ENCODE results near the gene DNAJB11.

Gene DNAJB11

DNA sequence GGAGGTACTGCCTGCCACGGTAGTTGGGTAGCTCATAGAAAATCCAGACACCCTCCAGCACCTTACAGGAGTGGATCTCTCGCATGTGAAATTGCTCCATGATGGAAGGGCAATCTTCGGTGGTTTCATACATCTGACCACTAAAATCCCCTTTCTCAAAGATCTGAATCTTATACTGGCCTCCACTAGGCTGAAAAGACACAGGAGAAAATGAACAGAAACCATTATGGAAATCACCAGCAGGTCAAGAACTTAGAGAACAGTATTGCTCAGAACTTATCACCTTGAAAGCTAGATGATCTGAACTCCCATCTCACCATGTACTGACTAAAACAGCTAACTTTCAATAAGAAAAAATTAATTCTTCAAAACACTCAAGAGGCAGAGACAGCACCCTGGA is 31.7 kb upstream of the DNAJB11 start:
- DNase-seq (ENCODE audit: low read depth): no peak
- TF ChIP-seq, protein P1, sequence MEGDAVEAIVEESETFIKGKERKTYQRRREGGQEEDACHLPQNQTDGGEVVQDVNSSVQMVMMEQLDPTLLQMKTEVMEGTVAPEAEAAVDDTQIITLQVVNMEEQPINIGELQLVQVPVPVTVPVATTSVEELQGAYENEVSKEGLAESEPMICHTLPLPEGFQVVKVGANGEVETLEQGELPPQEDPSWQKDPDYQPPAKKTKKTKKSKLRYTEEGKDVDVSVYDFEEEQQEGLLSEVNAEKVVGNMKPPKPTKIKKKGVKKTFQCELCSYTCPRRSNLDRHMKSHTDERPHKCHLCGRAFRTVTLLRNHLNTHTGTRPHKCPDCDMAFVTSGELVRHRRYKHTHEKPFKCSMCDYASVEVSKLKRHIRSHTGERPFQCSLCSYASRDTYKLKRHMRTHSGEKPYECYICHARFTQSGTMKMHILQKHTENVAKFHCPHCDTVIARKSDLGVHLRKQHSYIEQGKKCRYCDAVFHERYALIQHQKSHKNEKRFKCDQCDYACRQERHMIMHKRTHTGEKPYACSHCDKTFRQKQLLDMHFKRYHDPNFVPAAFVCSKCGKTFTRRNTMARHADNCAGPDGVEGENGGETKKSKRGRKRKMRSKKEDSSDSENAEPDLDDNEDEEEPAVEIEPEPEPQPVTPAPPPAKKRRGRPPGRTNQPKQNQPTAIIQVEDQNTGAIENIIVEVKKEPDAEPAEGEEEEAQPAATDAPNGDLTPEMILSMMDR (conservative IDR thresholded peaks at IDR 0.05; ENCODE audit: low read depth, low read length): no peak
- H3K4me3 ChIP-seq (ENCODE audit: low read length): no peak overlapping the region

DNA sequence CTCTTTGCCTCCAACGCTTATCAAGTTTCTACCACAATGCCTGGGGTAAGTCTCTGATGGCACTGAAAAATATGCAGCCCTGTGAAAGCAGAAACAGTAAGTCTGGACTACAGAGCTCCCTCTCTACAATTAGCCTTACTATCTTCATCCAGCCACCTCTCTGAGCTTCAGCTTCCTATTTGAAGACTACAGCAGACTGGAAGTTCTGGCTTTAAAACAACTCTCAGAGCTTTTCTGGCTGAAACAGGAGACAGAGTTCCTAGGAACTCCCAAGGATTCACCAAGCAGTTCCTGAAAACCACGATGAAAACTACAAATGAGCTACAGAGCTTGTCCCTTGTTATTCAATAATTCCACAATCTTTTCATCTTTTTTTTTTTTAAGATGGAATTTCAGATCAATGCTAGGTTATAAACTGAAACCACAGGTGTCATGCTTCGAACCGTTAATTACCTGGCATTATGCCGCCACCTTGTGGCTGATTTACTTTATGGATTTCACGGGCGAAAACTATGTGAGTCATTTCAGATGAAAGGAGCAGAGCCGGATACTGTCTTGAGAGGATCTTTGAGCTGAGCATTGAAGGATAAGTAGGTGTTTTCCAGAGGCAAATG is 30.2 kb upstream of the DNAJB11 start:
- TF ChIP-seq, protein P1 (conservative IDR thresholded peaks at IDR 0.05; ENCODE audit: low read depth, low read length): peak; percentile 64
- peak; percentile 37 for DNase-seq (ENCODE audit: low read depth)
- H3K4me3 ChIP-seq (ENCODE audit: low read length): no peak overlapping the region

DNA sequence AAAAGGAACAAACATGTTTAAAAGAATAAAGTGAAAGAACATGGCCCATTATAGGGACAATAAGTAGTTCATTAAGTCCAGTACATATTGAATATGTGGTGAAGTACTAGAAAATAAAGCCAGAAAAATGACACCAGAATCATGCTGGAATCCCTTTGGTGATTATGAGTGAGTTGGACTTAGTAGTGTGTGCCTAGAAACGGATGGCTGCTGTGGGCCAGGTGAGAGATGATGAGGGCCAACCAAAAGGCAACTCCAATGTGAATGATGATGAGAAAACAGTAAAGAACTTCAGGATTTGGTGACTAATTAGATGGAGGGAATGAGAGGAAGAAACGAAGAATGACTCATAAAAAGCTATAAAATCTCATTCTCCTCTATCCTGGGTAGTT is 29.7 kb upstream of the DNAJB11 start:
- H3K4me3 ChIP-seq (ENCODE audit: low read length): no peak overlapping the region
- no peak for DNase-seq (ENCODE audit: low read depth)
- TF ChIP-seq, protein P1 (conservative IDR thresholded peaks at IDR 0.05; ENCODE audit: low read depth, low read length): no peak

DNA sequence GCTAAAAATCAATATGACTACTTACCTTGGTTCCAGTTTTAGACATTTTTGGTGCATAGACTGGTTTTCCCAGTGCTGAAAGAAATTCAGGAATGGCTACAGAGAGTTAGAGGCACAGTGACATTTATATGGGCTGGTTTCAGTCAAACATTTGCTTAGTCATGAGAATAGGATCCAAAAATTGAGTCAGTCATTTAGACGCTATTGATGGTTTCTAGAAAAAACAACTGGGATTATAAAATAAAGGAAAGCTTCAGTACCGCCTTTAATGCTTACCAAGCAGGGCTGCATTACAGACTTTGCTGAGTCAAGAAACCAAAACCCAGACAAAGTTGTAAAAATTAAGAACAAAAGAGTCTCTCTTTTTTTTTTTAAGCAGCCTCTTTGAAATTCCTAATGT is 26.2 kb upstream of the DNAJB11 start, which contains the start of gene CRYGS:
Gene CRYGS, minus strand, starts transcription at position 100 of the 400 bp plus-strand sequence. Its CDS starts 54 bp downstream, at position 46.
- H3K4me3 ChIP-seq (ENCODE audit: low read length): no peak within 1 kb of the TSS
- no peak for DNase-seq (ENCODE audit: low read depth)
- TF ChIP-seq, protein P1 (conservative IDR thresholded peaks at IDR 0.05; ENCODE audit: low read depth, low read length): no peak

DNA sequence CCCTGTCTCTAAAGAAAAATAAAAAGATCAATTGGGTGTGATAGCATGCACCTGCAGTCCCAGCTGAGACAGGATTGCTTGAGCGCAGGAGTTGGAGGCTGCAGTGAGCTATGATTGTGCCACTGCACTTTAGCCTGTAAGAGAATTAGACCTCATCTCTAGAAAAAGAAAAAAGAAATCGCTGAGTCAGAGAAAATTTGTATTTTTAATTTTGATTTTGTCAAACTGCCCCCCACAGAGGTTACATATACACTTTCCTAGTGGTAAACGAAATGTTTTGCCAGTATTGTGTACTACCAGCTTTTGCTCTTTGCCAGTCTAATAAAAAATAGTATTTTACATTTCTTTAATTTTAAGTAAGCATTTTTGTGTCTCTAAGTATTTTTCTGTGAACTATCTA is 21.0 kb upstream of the DNAJB11 start:
- H3K4me3 ChIP-seq (ENCODE audit: low read length): no peak overlapping the region
- TF ChIP-seq, protein P1 (conservative IDR thresholded peaks at IDR 0.05; ENCODE audit: low read depth, low read length): no peak
- no peak for DNase-seq (ENCODE audit: low read depth)

DNA sequence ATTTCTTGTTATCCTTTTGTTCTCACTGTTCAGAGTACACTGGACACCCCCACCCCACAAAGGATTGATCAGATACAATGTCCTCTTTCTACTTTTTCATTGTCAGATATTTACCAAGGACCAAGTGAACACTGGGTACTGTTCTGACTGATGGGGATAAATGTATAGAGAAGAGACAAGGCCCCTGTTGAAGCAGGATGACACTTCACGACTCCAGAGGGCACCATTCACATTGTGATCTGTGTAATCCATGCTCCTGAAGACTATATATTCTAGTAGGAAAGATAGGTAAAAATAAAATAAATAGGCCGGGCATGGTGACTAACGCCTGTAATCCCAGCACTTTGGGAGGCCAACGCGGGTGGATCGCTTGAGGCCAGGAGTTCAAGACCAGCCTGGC is 19.1 kb upstream of the DNAJB11 start:
- no peak overlapping the region for H3K4me3 ChIP-seq (ENCODE audit: low read length)
- no peak for DNase-seq (ENCODE audit: low read depth)
- TF ChIP-seq, protein P1 (conservative IDR thresholded peaks at IDR 0.05; ENCODE audit: low read depth, low read length): no peak

DNA sequence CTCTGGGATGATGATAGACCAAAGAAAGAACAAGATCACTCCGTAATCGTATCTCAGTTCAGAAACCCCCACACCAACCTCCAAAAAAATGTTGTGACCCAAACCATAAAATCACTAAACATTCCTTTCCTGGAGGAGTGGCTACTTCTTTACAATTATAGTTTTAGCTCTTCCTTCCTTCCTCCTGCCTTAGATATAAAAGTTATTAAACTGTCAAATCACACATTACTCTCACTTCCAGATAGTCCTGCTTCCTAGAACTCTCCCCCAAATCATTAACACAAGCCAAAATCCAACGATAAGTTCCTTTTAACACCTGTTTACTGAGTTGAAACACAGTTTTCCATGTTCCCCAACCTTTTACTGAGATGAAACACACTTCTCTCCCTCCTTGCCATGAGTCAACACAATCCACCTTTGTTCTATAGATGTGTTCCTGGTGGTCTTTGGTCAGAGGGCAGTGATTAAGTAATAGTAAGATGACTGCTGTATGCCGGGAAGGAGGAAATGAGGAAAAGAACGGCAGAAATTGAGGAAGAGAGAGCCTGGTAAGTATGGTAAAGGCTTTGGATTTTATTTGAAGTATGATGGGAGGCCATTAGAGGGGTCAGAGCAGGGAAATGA is 18.0 kb upstream of the DNAJB11 start:
- no peak overlapping the region for H3K4me3 ChIP-seq (ENCODE audit: low read length)
- DNase-seq (ENCODE audit: low read depth): no peak
- TF ChIP-seq, protein P1 (conservative IDR thresholded peaks at IDR 0.05; ENCODE audit: low read depth, low read length): no peak

All from retinal pigment epithelial cell (primary cell).